Kidney capillary endothelial cell (primary cell): ENCODE data around the gene KDM6A.
"Not testable (repeated sequence)": the region's sequence is repeated elsewhere in the genome, so short reads cannot be mapped to it uniquely, and the experiment has no call there.

Source experiments
- DNase-seq: peaks from one replicate; pipeline ENCODE4 v3.0.0-alpha.2; 2018; ENCODE audit warnings: low spot score

The KDM6A gene

GRCh38 chrX:44872821-44873414 lies at the start of gene KDM6A:
Gene KDM6A, plus strand, starts transcription at chrX:44873188. Its CDS starts 364 bp downstream, at chrX:44873552.
- DNase-seq: peak; percentile 96

DNA sequence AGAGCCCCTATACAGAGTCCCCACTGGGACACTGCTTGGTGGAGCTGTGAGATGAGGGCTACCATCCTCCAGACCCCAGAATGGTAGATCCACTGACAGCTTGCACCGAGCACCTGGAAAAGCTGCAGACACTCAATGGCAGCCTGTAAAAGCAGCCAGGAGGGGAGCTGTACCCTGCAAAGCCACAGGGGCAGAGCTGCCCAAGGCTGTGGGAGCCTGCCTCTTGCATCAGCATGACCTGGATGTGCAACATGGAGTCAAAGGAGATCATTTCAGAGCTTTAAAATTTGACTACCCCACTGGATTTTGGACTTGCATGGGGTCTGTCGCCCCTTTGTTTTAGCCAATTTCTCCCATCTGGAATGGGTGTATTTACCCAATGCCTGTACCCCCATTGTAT lies 49.8 kb upstream of the KDM6A start:
- not testable (repeated sequence) for DNase-seq

DNA sequence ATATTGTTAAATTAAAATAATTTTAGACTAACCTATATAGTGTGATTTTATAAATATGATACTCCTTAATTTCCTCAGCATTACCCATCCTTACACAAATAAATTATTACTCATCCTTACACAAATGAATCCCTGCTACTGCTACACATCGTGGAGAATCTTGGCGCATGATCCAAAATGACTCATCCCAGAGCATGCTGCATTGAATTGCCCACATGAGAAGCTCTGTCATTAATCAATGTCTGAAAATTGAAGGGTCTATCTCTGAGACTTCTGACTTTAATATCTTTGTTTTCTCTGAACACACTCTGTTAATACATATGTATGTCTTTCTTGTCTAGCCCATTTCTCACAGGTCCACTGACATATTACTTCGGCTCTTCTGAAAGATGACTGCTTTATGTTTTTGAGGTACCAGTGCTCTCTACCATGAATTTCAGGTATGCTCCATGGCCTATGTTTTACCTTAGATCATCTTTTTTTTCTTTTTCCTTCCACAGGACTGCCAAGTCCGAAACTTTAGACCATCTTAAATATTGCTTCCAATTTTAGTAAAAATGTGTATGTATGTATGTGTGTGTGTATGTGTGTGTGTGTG lies 44.9 kb upstream of the KDM6A start:
- peak; percentile 40 for DNase-seq

- DNase-seq: no peak
These were observed 43.2 kb upstream of the KDM6A start for GRCh38 chrX:44829832-44830231.

- no peak for DNase-seq
These were observed 30.3 kb upstream of the KDM6A start for GRCh38 chrX:44842550-44843317.

DNA sequence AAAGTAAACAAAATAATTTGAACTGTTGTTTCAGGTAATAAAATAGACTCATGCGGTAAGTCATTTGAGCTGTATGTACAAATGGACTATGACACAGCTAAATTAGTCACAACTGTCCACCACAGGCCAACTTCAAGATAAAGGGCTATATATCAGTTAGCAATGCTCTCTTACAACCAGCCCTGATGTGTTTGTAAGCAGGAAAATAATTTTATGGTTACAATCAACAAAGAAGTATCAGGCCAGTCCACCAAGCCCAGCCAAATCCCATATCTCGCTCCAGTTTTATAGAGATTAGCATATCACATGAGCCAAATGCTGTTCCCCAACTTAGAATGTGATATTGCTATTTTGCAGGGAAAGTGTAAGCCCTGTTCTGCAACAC lies 29.7 kb upstream of the KDM6A start:
- no peak for DNase-seq

GRCh38 chrX:44843753-44844152 lies 29.2 kb upstream of the KDM6A start, which contains the start of gene DUSP21:
Gene DUSP21, plus strand, starts transcription at chrX:44844021. Its CDS starts 112 bp downstream, at chrX:44844133.
- no peak for DNase-seq

- no peak for DNase-seq
These were observed 28.8 kb upstream of the KDM6A start for GRCh38 chrX:44844204-44844603.

GRCh38 chrX:44850891-44851290 lies 22.1 kb upstream of the KDM6A start:
- DNase-seq: not testable (repeated sequence)

DNA sequence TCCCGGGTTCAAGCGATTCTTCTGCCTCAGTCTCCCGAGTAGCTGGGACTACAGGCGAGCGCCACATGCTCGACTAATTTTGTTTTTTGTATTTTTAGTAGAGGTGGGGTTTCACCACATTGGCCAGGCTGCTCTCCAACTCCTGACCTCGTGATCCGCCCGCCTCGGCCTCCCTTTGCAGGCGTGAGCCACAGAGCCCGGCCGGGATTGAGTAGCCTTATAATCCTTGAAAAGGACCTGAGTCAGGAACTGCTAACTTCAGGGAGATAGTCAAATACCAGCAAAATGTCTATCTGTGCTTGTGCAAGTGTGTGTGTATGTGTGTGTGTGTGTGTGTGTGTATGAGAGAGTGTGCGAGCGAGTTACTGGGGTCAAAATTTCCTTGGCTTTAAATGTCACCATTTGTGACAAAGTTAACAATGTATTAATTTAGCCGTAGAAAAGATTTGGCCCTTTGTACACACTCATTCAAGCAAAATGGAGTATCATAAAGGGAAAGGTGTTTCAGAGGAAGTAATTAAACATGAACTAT lies 1.8 kb upstream of the KDM6A start:
- no peak for DNase-seq

- peak; percentile 27 for DNase-seq
These were observed 812 bp upstream of the KDM6A start for GRCh38 chrX:44871931-44872820.

DNA sequence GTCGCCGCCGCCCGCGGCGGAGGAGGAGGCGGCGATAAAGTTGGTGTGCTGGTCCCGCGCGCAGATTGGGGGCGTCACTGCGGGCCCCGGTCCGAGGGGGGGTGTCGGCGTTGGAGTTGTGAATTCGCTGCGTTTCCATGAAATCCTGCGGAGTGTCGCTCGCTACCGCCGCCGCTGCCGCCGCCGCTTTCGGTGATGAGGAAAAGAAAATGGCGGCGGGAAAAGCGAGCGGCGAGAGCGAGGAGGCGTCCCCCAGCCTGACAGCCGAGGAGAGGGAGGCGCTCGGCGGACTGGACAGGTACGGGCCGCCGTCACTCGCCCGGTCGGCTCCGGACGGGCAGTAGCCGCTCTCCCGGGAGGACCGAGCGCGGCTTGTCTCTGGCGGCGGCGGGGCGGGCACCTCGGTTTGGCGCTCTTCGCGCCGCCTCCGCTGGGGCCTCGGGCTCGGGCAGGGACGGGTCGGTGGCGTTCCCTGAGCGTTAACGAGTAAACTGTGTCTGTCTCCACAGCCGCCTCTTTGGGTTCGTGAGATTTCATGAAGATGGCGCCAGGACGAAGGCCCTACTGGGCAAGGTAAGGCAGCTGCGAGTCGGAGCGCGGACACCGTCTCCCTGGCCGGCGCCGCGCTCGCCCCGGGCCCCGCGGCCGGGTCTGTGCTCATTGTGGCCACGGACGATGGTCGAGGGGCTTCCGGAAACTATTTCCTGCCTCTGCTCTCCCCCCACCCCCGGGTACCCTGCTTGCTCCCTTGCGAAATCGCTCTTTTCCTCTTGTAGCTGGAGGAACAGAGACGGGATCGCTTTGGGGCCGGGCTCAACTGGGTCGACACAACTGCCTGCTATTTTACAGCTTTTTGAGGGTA lies 658 bp downstream of the KDM6A start:
- DNase-seq: peak; percentile 29

DNA sequence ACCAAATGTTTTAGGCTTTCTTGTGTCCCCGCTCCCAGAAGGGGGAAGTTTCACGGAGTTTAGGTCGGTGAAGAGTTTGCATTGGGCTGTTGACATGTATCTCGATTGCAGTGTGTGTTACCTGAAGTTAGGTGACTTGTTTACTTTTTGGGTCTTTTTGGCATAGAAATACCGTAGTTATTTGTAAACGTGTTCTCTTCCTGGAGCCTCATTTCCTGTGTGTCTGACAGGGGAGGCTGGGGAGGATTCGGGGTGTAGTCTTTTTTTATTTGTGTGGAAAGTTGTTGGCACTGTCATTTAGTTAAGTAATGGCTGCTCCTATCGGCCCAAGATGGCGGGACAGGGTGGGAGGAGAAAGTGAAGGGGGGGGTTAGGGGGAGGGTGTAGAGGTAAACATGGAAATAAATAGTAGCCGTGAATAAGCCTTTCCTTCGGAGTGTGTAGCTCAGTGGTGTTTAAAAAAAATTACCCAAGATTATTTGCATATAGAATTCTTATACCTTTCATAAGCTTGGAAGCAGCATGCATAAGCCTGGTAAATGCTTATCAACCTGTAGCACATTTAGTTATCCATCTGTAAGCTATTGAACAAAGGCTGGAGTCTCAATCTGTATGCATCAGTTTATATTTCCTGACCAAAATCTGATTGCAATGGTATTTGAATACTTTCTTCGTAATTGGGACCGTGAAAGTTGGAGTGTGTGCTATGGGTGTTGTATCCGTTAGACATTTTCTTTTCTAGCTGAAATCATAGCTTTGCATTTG lies 1.6 kb downstream of the KDM6A start:
- no peak for DNase-seq

- no peak for DNase-seq
These were observed 2.1 kb downstream of the KDM6A start for GRCh38 chrX:44875185-44875489.

DNA sequence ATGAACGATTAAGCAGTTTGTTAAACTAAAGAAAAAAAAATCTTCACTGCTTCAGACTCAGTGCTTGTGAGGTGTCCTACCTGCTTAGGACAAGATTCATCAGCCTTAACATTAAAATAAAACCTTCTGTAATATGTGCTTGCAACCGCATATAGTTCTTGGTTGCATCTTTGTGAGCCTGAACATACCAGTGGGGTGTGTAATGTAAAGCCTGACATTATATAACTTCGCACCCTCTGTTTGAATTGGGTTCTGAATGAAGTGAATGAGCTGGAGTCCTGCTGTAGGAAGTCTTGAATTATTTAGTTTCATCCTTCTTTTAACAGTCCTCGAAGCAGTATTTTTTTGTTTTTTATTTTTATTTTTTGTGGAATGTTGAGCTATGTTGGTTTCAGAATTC lies 3.1 kb downstream of the KDM6A start:
- no peak for DNase-seq

DNA sequence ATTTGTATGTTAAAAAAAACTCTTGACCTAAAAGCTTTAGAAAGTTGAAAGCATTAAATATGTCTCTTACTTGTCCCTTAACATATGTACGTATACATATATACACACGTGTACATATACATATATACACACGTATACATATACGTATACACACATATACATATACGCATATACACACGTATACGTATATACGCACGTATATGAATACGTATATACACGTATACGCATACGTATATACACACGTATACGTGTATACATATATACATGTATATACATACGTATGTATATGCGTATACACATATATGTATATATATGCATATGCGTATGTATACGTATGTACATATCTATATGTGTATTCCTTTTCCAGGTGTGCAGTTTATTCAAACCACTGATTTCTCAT lies 3.8 kb downstream of the KDM6A start:
- DNase-seq: no peak

GRCh38 chrX:44878780-44879179 lies 5.8 kb downstream of the KDM6A start:
- no peak for DNase-seq

GRCh38 chrX:44881549-44881948 lies 8.6 kb downstream of the KDM6A start:
- no peak for DNase-seq

- no peak for DNase-seq
These were observed 9.6 kb downstream of the KDM6A start for GRCh38 chrX:44882635-44883034.

DNA sequence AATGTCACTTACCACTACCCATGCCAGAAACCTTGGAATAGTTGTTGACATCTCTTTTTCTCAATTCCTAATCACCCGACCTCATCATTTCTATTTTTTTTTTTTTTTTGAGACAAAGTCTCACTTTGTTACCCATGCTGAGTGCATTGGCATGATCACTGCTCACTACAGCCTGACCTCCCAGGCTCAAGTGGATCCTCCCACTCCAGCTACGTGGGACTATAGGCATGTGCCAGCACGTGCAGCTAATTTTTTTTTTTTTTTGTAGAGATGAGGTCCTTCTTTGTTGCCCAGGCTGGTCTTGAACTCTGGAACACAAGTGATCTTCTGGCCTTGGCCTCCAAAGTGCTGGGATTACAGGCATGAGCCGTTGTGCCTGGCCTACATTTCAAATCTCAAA lies 12.0 kb downstream of the KDM6A start:
- DNase-seq: no peak
